ENCODE results near the gene TTC9C.
"Not testable (repeated sequence)": the region's sequence is repeated elsewhere in the genome, so short reads cannot be mapped to it uniquely, and the experiment has no call there.

Gene TTC9C

DNA sequence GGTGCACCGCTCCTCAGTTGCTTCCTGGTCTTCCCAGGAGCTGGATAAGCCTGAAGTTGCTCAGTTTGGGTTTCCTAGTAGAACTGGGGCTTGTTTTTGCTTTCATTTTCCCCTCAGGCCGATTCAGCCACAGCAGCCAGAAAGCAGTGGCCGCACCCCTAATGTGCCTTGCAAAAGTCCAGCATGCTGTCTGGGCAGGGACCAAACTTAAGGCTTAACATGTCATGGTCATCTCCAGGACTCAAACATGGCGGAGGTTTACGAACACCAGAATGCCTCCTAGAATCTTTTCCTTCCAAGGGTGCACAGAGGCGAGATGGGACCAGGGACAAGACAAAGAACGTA is 18.3 kb upstream of the TTC9C start:
- DNase-seq = no peak

DNA sequence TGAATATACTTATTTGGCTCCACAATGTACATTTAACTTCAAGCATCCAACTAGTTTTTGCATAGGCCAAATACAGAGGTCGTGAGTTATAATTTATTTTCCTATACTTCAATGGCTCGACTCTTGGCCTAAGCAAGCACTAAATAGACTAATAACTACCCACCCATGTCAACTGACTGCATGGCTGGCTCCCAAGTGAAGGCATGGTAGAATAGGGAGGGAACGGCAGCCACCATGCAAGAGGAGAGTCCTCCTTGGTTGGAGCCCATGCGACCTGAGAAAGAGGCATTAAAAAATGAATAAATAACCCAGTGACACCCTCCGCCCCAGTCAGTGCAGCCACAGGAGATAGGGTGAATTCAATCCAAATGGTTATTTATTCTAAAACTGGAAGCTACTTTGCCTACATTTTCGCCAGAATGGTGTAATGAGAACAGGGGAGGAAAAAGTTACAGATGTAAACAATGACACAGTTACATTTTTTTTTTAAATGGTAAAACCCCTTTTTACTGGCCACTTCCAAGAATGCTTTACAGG is 15.9 kb upstream of the TTC9C start:
- no peak for DNase-seq

DNA sequence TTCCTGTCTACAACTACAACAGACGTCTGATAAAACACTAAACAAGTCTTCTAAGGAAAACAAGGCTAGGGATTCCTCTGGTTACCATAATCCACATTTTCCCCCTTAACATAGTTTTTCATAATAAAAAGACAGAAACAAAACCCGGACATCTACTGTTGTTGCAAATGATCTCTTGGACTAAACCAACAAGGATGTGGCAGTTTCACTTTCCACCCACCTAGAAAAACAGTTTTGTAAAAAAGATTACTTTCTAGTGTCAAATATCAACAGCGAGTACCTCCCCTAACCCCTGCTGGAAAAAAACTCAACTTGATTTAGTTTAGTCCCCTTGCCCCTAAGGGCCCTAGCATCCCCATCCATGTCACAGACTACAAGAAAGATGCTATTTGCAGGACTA is 15.4 kb upstream of the TTC9C start:
- no peak for DNase-seq

DNA sequence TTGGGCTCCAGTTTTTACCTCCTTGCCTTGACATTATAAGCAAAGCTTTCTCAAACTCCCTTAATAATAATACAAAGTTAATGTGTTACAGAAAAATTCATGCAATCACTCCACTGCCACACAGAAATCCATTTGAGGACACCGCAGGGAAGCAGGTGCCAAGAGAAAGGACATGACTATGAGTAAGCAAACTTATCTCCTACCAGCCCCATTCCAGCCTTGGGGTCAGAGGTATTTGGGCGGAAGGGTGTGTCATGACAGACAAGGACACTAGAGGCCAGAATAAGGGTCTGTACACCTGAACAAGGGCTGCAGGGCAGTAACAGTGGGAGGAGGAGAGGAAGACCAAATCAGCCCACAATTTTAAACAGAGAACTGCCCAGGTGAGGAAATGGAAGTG is 14.9 kb upstream of the TTC9C start:
- DNase-seq = no peak

DNA sequence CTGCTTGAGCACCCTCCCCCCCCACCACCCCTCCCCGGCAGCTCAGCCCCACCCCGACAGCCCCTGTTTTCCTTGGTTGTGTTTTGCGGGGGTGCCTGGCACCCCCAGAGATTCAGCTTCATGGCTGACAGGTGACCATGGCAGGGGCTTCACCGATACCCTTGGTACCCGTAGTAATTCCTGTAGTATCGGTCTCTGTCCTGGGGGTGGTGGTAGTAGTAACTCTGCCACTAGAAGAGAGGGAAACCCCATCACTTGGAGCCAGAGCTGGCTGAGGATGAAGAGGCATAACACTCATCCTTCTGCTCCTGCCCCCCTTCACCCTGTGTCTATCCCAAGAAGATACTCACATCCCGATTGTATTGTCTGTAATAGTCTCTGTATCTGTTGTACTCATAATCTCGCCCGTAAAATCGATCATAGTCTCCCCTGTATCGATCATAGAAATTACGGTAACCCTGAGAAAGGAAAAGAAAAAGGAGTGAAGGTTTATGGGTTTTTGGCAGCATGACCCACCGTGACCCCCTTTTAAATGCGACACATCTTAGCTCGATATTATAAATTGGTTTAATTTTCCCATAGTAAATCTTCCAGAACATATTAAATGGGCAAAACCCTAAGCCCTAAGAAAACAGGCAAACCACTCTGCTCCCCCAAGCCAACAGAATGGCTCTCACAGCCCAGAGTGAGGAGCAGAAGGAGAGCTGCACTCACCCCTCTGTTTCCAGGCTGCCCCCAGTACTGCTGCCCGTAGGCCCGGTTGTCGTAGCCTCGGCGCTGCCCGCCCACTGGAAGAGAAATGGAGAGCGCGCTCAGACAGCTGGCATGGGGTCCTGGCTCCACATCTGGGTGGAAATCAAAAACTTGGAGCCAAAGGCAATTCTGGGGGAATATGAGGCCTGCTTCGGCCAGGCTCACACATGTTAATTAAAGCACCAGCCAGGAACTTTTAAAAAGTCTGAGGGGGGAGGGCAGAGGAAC is 12.8 kb upstream of the TTC9C start:
- no peak for DNase-seq

DNA sequence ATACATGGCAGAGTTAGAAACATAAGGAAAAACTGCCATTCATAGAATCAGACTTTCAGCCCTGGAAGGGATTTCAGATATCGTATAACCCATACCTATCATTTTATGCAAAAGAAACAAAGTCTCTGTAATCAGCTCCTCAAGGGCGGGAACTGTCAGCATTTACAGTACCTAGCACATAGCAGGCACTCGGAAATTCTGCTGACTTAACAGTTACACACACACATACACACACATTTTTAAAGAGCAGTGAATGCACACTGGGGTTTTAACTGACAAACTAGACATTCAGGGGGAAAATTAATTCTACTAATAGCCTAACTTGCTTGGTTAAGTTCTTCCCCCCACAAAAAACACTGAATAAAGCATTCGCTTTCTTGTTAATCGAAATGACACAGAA is 12.1 kb upstream of the TTC9C start:
- DNase-seq = no peak

DNA sequence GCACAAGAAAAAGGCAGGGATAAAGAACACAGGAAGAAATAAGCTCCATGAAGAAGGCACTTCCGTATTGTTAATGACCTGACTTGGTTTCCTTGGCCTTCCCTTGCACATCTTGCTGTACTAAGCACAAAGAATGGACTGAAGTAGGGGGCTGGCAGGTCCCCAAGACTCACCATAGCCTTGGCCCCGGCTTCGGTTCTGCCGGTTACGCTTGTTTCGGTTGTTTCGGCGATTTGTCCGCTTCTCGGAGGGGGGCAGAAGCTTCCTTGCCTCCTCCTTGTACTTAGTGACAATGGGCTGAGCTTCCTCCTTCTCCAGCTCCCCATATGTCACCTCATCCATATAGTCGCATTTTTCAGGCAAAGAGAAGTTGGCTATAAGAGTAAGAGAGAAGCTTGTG is 11.5 kb upstream of the TTC9C start:
- DNase-seq = no peak

DNA sequence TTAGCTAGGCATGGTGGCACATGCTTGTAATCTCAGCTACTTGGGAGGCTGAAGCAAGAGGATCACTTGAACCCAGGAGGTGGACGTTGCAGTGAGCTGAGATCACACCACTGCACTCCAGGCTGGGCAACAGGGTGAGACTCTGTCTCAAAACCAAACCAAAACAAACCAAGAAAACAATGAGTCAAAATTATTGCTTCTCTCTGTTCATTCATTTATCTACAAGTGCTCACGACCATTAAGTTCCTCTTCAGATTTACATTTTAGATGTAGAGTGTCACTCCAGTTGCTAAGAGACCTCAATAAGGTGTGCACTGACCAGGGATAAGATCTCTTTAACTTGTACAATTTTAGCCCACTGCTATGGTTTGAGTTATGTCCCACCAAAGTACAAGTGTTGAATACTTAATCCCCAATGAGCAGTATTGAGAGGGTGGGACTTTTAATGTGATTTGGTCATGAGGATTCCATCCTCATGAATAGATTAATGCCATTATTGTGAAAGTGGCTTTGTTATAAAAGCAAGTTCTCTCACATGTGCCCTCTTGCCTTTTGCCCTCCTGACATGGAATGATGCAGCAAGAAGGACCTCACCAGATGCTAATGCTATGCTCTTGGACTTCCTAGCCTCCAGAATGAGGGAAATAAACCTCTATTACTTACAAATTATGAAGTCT is 8.8 kb upstream of the TTC9C start:
- DNase-seq = no peak

DNA sequence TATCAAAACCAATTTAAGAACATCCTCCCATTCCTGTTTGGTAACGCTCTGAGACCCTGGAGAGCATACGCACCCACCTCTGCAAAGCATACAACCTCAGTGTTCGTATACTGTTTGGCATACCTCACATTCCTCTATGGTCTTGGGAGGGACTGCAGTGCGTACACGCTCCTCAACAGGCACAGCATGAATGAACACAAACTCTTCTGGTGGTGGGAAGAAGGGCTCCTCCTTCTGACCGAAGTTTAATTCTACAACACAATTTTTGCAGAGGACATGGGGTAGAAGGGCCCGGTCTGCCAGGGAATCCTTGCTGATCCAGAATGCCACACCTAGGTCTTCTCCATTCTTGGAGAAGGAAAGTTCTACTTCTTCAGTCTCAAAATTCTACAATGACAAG is 6.3 kb upstream of the TTC9C start:
- no peak for DNase-seq

DNA sequence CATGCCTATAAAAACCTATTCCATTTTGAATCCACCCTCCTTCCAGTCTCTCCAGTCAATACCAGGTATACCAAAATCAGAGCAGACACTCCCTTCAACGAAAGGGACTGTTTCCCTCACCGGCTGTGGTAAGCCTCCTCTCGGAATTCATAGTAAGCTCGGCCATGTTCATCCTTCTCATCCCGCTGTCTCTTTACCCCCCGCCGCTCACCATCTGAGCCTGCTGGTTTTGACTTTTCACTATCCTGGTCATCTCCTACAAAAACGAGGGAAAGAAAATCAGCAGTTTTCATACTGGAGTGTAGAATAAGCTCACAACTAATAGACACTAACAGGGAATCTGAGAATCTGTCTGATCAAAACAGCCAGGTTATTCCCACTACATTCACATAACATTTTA is 4.1 kb upstream of the TTC9C start:
- DNase-seq = no peak

DNA sequence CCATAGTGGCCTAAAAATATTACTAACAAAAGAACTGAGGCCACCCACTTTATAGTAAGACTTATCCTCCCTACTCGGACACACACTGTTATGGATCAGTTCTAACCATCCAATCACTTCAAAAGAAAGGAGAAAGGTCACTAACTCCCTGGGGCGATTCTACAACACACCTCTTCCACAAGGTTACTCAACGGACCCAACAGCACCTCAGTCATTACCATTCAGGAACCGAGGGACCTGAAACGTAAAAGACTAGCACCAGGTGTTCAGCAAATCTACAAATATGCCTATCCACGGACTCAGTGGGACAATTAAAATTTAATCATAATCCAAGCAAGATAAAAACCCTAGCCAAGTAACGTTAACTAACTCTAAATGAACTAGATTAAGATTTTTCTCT is 2.6 kb upstream of the TTC9C start:
- DNase-seq = no peak

DNA sequence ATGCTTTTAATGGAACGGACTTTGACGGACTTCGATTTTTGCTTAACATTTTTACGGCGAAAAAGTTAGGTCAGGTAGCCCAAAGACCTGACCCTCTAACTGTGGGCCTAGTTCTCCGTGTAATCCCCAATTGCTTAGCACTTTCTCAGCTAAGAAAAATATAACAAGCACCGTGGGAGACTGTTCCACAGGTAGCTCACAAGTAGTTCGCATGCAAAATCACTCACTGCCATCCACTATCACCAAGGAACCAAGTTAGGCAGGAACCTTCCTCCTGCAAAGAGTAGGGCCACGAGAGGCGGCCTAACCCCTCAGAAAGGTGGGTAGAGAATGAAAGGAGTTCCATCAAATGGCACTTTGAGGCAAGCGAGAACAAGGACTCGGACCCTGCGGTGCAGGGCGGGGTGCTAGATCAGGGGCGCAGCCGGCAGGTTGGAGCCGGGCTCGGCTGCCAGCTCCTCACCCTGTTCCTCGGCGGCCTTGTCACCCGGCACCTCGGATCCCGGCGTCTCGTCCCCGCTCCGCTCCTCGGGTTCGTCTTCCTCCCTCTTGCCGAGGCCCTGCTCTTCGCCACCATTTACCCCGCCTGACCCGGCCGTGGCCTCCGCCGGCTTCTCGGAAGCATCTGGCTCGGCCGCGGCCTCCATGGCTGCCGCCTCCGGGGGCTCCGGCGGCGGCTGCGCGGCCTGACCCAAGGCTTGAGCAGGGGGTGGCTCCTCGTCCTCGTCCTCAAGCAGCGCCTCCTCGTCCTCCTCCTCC is 2.0 kb upstream of the TTC9C start:
- DNase-seq = no peak

DNA sequence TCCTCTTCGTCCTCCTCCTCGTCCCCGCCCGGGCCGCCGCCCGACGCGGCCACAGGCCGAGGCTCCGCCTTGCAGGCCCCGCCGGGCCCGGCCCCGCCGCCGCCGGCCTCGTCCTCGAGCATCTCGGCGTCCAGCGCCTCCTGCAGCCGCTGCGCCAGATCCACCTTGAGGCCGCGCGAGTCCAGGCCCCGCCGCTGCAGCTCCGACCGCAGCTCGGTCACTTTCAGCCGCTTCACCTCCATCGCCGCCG is 1.4 kb upstream of the TTC9C start:
- no peak for DNase-seq

DNA sequence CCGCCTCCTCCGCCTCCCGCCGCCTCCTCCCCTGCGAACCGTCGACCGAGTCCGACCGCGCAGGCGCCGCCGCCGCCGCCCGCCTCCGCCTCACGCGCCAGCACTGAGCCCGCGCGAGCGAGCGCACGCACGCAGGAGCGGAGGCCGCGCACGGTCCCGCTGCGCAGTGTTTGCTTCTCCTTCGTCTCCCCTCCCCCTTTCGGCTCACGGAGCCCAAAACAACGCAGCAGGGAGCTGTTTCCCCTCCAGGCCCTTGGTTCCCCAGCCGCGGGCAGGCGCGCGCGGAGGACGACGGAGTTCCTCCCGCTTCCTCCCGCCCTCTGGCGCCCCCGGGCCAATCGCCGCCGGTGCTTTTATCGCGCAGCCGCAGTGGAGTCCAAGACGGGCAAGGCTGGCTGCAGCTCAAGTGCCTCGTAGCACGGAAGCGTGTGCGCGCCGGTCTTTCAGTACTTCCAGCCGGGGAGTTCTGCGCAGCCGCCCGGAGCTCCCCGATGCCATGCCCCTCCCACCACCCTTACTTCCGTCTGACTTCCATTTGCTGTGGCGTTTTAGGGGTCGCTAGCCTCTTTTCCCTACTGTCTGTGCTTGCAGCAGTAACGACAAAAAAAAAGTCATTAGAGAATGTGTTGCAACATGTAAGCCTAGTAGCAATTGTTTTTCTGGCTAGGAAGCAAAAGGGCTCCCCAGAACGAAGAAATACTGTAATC is 968 bp upstream of the TTC9C start, which contains the start of gene HNRNPUL2:
HNRNPUL2 (minus strand) TSS at position 293 of the 707 bp plus-strand sequence. CDS start 301 bp downstream, outside the sequence.
- peak; percentile 94 for DNase-seq

DNA sequence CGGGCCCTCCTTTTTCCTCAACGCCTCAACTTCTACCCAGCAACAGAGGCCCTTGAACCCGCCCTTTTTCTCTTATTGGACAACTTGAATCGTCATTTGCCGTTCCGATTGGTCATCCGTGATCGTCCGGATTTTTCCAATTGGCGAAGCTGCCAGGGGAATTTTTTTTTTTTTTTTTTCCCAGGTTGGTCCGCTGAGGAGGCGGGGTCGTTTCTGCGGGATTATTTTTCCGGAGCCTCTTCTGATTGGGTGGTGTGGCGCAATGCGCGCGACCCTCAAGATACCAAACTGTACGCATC is 465 bp upstream of the TTC9C start:
- DNase-seq = peak; percentile 91

DNA sequence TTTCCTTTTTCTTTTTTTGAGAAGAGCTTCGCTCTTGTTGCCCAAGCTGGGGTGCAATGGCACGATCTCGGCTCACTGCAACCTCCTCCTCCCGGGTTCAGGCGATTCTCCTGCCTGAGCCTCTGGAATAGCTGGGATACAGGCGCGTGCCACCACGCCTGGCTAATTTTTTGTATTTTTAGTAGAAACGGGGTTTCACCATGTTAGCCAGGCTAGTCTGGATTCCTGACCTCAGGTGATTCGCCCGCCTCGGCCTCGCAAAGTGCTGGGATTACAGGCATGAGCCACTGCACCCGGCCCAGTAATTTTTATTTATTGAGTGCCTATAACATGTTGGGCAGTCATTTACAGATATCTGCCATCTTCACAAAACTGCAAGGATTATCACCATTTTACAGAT is 1.8 kb downstream of the TTC9C start:
- DNase-seq = not testable (repeated sequence)

DNA sequence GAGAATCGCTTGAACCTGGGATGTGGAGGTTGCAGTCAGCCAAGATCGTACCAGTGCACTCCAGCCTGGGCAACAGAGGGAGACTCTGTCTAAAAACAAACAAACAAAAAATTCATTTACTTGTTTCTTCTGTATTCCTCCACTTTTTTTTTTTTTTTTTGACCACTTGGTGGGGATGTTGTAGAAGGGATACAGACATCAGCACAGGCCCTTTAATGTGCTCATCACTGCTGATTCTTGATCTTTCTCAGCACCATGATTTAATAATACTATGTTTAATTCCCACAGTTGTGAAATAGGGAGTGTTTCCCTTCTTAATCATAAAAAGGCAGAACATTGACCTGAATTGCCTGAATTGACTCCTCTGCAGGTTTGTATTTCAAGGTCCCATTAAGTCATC is 4.5 kb downstream of the TTC9C start:
- DNase-seq = no peak

DNA sequence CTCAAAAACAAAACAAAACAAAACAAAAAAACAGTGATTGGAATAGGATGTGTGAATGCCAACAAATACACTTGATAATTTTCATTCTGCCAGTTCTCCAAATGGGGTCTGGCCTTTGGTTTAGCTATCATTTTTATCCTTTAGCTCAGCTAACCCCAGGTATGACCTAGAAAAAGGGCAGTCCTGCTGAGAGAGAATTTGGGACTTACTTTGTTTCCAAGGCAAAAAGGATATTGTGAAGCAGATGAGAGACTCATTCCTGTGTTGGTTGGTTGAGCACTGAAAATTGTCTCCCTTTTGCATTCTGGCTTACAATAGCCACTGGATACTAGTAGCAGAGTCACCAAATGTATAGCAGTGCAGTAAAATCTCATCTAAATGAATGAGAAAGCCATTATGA is 8.9 kb downstream of the TTC9C start:
- no peak for DNase-seq

DNA sequence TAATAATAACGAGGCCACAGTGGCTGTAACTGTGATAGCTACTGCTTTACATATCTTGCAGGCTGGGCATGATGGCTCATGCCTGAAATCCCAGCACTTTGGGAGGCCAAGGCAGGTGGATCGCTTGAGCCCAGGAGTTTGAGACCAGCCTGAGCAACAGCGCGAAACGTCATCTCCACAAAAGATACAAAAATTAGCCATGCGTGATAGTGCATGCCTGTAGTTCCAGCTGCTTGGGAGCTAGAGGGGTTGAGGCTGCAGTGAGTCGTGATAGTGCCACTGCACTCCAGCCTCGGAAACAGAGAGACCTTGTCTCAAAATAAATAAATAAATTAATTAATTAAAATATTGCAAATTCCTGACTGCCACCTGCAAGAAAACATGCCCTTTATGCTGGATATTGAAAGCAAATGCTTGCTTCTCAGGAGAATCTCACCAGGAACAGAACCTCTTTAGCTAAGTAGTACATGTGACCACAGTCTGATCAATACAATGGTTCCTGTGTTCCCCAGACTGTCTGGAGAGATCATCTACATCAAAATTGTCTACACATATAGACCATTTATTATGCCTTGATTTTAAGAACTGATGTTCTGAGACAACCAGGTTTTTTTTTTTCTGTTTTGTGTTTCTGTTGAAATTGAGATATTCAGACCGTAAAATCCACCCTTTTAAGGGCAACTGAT is 19.3 kb downstream of the TTC9C start:
- no peak for DNase-seq

DNA sequence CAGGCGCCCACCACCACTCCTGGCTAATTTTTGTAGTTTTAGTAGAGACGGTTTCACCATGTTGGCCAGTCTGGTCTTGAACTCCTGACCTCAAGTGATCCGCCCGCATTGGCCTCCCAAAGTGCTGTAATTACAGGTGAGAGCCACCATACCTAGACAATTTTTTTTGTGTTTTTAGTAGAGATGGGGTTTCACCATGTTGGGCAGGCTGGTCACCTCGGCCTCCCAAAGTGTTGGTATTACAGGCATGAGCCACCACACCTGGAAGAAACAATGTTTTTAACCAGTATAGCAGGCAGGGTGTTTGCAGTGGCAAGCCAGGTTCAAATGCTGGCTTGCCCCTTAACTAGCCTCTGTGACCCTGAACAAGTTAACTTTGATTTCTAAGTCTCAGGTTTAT is 21.6 kb downstream of the TTC9C start:
- not testable (repeated sequence) for DNase-seq

DNA sequence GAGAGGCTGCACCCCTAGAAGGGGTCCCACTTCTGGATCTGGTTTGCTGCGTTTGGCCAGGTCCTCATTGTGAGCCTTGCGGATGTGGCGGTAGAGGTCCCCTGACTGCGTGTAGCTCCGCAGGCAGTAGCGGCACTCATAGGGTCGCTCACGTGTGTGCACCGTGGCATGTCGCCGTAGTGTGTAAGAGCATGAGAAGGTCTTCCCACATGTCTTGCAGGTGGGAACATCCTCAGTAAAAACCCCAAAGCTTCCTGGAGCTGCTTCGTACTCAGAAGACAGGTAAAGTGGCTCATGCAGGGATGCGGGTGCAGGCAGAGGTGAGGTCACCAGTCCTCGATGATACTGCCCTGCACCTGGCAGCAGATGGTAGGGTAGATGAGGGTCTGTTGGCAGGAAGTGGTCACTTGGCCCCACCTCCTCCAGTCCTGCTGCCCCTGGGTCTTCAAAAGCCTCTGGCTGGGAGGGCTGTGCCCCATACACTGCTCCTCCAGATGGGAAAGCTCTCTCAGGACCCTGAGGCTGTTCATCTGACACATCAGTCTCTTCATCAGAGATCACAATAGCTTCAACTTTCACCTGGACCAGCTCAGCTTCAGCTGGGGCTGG is 24.0 kb downstream of the TTC9C start:
- no peak for DNase-seq

Data from DMS 273 treated with DMSO at 0.1 percent for 48 hours (cell line).